ENCODE data around the gene THUMPD1.
"Not testable (repeated sequence)": the region's sequence is repeated elsewhere in the genome, so short reads cannot be mapped to it uniquely, and the experiment has no call there.

THUMPD1 gene

DNA sequence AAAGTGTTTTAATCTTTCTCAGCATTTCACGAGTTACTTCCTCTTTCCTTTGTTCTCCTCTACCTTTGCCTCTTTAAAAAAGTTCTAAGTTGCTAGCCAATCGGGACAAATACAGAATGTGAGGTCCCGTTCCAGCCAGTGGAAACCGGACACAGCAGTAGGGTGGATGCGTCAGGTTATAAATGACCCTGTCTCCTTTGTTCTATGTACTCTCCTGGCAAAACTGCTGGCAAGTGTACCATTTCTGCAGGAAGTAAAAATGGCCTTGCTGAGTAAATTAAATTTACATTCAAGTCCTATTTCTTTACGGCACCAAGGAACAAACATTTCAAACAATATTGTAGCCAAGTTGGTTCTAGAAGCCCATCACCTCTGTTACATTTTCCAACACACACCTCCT lies 47.5 kb downstream of the THUMPD1 start:
- not testable (repeated sequence) for DNase-seq (ENCODE audit: low read depth)

DNA sequence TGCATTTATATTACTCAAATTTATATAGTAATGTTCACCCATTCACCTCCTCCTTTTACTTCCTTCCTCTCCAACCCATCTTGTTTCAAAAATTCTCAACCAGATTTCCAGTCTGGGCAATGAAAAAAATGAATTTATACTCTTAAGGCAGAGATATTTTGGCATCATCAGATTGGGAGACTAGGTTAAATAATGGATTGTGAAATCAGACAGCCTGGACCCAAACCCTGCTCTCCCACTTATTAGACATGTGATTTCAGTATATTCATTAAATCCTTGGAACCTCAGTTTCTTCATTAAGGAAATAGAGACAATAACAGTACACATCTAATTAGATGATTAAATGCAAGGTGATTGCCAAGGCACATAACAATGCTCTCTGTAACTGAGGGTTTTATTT lies 52.0 kb downstream of the THUMPD1 start:
- no peak for DNase-seq (ENCODE audit: low read depth)

DNA sequence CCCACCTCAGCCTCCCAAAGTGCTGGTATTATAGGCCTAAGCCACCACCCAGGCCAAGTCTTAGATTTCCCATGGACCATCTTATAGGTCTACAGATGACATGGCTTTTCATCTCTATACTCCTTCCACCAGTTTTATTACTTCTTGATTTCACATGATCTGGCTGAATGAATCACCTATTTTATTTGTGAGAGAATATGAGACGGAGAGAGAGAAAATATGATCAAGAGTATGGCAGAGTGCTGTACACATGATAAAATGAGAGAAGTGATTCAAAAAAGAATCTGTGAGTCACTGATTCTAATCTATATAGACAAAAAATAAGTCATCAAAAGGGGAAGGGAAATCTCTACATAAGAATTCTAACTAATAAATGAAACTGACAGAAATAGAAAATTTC lies 57.8 kb downstream of the THUMPD1 start:
- no peak for DNase-seq (ENCODE audit: low read depth)
